GM12874 (cell line): ENCODE data around the gene DYRK4.

ENCODE experiments used
- TF ChIP-seq, protein P1 (sequence below): IDR thresholded peaks from 2 replicates; pipeline ENCODE4 v1.5.1; 2011; ENCODE audit warnings: low read depth, mild to moderate bottlenecking, control low read depth, low read length, moderate library complexity; ENCODE audit not compliant: insufficient read depth

DYRK4 gene, protein sequence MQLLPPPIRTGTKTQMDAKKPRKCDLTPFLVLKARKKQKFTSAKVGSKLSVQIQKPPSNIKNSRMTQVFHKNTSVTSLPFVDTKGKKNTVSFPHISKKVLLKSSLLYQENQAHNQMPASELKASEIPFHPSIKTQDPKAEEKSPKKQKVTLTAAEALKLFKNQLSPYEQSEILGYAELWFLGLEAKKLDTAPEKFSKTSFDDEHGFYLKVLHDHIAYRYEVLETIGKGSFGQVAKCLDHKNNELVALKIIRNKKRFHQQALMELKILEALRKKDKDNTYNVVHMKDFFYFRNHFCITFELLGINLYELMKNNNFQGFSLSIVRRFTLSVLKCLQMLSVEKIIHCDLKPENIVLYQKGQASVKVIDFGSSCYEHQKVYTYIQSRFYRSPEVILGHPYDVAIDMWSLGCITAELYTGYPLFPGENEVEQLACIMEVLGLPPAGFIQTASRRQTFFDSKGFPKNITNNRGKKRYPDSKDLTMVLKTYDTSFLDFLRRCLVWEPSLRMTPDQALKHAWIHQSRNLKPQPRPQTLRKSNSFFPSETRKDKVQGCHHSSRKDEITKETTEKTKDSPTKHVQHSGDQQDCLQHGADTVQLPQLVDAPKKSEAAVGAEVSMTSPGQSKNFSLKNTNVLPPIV

DNA sequence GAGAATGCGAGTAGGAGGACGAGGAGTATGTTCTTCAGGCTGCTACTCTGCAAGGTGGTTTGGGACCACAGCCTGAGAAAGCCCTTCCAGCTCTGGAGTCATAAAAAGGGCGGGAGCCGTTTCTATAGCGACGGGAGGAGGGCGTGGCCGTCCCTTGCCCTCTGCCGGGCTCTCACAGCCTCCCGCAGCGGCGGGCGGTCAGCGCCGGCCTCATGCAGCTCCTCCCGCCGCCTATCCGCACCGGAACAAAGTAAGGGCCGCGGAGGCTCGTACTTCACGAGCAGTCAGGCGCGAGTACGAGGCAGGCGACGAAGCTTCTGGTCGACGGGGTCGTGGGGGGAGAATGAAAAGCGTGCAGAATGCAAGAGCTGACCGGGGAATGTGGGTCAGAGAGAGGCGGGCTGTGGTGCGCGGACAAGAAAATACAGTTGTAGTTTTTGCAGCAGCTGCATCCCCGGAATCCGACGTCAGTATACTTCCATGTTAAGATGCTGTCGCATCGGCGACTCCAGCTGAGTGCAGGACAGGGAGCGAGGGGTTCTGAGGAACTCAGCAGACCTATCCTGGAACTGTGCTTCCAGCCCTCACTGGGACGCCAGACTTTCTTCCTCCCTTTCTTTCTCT is at the start of gene DYRK4:
DYRK4 (plus strand) TSS at position 175 of the 624 bp plus-strand sequence; CDS start at position 213, 38 bp downstream.
- TF ChIP-seq, protein P1, sequence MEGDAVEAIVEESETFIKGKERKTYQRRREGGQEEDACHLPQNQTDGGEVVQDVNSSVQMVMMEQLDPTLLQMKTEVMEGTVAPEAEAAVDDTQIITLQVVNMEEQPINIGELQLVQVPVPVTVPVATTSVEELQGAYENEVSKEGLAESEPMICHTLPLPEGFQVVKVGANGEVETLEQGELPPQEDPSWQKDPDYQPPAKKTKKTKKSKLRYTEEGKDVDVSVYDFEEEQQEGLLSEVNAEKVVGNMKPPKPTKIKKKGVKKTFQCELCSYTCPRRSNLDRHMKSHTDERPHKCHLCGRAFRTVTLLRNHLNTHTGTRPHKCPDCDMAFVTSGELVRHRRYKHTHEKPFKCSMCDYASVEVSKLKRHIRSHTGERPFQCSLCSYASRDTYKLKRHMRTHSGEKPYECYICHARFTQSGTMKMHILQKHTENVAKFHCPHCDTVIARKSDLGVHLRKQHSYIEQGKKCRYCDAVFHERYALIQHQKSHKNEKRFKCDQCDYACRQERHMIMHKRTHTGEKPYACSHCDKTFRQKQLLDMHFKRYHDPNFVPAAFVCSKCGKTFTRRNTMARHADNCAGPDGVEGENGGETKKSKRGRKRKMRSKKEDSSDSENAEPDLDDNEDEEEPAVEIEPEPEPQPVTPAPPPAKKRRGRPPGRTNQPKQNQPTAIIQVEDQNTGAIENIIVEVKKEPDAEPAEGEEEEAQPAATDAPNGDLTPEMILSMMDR: no peak

DNA sequence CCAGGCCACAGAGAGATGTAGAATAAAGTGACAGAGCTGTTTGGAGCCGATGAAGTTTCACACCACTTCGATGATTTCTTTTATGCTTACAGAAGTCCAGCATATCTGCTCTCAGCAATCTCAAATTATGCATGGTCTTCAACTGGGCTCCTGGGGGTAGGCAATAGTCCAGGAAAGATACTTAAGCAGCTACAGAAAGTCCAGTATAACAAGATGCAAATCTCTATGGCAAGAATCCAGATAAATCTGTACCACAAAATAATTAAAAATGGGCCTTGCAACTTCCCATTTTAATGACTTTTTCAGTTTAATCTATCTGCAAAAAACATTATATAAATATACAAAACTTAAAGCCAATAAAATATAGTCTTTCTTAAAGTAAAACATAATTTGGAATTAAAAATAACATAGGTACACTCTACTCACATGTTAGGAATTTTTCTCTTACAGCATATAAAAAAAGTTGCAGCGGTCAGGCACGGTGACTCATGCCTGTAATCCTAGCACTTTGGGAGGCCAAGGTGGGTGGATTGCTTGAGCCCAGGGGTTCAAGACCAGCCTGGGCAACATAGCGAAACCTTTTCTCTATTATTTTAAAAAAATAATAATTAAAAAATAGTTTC is 43.8 kb upstream of the DYRK4 start:
- TF ChIP-seq, protein P1: no peak

DNA sequence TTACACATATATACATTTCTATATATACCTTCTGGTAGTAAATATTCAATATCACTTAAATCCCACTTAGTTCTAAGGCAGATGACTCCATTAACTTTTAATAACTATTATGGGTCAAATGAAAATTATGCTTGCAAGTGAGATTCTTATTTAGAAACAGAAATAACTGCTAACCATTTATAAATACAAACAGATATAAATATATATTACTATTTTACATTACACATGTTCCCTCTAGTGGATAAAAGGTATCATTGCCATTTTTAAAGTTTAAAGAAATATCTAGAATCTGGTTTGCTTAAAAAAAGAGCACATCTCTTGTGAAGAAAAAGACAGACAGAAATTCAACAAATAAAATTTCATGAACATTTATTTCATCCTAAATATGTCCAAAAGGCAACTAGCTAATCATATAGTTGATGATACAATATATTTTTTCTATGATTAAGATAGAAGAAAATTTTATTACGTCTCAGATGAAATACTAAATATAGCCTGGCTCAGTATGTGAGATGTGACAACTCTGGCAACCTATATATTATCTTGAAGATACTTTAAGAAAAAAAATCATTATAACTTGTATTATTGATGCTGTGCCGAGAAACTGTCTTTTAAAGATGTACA is 35.0 kb upstream of the DYRK4 start:
- TF ChIP-seq, protein P1: no peak

DNA sequence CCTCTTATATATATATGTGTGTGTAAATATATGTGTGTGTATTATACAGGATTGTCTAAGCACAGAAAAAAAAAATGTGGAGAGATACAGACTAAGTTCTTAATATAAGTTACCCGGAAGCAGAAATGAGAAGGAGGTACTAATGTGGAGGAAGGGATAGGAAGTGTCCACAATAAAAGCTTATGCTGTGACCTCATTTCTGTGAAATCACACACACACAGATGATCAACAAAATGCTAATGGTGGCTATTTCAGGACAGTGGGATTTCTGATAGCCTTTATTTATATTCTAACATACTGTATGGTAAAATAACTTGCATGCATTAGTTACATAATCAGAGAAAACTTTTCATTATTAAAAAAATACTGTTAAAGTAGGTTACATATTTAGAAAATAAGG is 31.8 kb upstream of the DYRK4 start:
- TF ChIP-seq, protein P1: no peak

DNA sequence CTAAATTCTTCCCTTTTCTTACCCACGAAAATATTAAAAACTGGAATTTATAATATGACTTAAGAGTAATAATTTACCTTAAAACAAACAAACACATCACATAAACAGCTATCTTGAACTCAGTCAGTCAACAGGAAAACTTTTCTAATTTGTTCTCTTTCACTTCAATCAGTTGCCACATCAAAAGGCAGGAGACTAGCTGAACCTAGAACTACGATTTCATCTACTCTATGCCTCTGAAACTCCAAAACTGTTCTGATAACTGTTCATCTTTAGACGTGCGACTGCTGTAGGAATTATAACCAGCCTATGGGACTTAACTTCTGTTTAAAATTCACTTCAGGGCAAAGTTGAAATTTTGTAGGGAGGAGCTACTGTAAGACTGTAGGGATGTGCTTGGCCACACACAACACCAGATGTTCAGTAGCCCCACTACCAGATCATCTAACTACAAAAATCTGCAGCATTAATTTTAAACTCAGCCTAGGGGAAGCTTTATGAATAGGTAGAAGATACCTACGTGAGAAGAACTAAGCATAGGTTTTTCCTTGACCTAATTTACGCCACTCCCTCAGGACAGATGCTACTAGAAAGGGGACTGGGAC is 30.9 kb upstream of the DYRK4 start:
- TF ChIP-seq, protein P1: no peak

DNA sequence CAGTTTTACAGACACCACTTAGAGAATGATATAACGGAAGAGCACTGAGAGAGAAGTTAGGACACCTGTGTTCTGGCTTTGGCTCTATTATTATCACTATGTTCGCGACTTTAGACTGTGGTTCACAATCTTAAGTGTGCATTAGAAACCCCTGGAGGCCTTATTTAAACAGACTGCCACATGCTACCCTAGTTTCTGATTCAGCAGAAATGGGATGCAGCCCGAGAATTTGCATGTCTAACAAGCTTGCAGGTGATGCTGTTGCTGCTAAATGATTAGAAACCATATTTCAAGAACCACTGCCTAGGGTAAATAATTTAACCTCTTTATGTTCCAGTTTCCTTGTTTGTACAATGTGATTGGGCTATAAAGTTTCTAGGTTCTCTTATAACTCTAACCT is 26.9 kb upstream of the DYRK4 start:
- TF ChIP-seq, protein P1: no peak
